Stomach (tissue), 4 donors: ENCODE data around the gene SLC35F5.

Source experiments
- CTCF ChIP-seq, 7 experiments: fragments of 450-650 bp in 4 of 7; fragments of 200-600 bp in 3 of 7; sonication (generic) in 3 of 7; IDR thresholded peaks; one replicate each; pipeline ENCODE4 v1.5.1; 2016 to 2019; ENCODE audit warnings: antibody characterized with exemption in 7 of 7, control low read depth in 2 of 7, mild to moderate bottlenecking in 1 of 7
- EP300 ChIP-seq: sonication (generic); formaldehyde crosslinking; IDR thresholded peaks from one replicate; pipeline ENCODE4 v1.6.1; 2017; ENCODE audit warnings: antibody characterized with exemption
- POLR2A ChIP-seq, 4 donors: fragments of 450-650 bp; IDR thresholded peaks; one replicate each; pipeline ENCODE4 v1.6.1; 2016; ENCODE audit warnings: antibody characterized with exemption in 4 of 4, control low read depth in 2 of 4, mild to moderate bottlenecking in 1 of 4, moderate library complexity in 1 of 4
- POLR2AphosphoS5 ChIP-seq, 3 donors: sonication (generic); formaldehyde crosslinking; IDR thresholded peaks; one replicate each; pipeline ENCODE4 v1.6.1; 2016; ENCODE audit warnings: antibody characterized with exemption in 3 of 3

GRCh38 chr2:113679457-113679856 lies 77.0 kb downstream of the SLC35F5 start:
- TF ChIP-seq POLR2AphosphoS5 (IDR thresholded peaks at IDR 0.05), result no peak
- no peak for TF ChIP-seq CTCF (IDR thresholded peaks at IDR 0.05)
- TF ChIP-seq POLR2A (IDR thresholded peaks at IDR 0.05), result no peak
- no peak for TF ChIP-seq EP300
